Measurements from ENCODE around the gene EXD2.

DNA sequence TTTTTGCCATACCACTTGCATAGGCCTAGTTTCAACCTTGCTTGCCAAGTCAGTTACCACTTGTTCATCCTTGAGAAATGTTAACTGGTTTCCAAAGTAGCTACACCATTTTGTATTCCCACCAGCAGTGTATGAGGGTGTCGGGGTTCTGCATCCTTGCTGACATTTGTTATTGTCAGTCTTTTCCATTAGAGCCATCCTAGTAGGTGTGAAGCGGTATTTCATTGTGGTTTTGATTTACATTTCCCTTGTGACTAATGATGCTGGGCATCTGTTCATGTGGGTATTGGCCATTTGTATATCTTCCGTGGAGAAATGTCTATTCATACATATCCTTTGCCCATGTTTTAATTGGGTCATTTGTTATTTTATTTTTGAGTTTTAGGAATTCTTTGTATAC lies 41.1 kb downstream of the EXD2 start:
- TF ChIP-seq, protein P1, sequence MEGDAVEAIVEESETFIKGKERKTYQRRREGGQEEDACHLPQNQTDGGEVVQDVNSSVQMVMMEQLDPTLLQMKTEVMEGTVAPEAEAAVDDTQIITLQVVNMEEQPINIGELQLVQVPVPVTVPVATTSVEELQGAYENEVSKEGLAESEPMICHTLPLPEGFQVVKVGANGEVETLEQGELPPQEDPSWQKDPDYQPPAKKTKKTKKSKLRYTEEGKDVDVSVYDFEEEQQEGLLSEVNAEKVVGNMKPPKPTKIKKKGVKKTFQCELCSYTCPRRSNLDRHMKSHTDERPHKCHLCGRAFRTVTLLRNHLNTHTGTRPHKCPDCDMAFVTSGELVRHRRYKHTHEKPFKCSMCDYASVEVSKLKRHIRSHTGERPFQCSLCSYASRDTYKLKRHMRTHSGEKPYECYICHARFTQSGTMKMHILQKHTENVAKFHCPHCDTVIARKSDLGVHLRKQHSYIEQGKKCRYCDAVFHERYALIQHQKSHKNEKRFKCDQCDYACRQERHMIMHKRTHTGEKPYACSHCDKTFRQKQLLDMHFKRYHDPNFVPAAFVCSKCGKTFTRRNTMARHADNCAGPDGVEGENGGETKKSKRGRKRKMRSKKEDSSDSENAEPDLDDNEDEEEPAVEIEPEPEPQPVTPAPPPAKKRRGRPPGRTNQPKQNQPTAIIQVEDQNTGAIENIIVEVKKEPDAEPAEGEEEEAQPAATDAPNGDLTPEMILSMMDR (IDR thresholded peaks at IDR 0.05), result no peak
- no peak for TF ChIP-seq POLR2A (IDR thresholded peaks at IDR 0.05)

All from lower leg skin (tissue), 3 donors.